ENCODE results near the gene CENPV. TPM values are rescaled to one million over a fixed set of nuclear protein-coding genes. Genes with fewer than 3 reads are reported as not detected.
"Not testable (repeated sequence)": the region's sequence is repeated elsewhere in the genome, so short reads cannot be mapped to it uniquely, and the experiment has no call there.

Gene CENPV
- polyA plus RNA-seq, 3 donors = 71.8 to 90.3 (median 76.7) TPM

- no peak for DNase-seq
Observed at GRCh38 chr17:16325964-16326363, 27.3 kb downstream of the CENPV start.

GRCh38 chr17:16322636-16323035 lies 30.6 kb downstream of the CENPV start:
- no peak for DNase-seq

GRCh38 chr17:16319969-16320368 lies 33.3 kb downstream of the CENPV start:
- DNase-seq = no peak

GRCh38 chr17:16314859-16315258 lies 38.4 kb downstream of the CENPV start:
- DNase-seq = no peak

- no peak for DNase-seq
Observed at GRCh38 chr17:16314189-16314588, 39.1 kb downstream of the CENPV start.

GRCh38 chr17:16313139-16314090 lies 39.9 kb downstream of the CENPV start:
- peak; percentile 15 for DNase-seq

GRCh38 chr17:16312061-16312460 lies 41.2 kb downstream of the CENPV start:
- not testable (repeated sequence) for DNase-seq

GRCh38 chr17:16306211-16306610 lies 47.1 kb downstream of the CENPV start:
- DNase-seq = no peak

GRCh38 chr17:16304830-16305229 lies 48.4 kb downstream of the CENPV start:
- peak; percentile 29 for DNase-seq

- DNase-seq = no peak
Observed at GRCh38 chr17:16302856-16303255, 50.4 kb downstream of the CENPV start.

GRCh38 chr17:16301963-16302855 lies 51.1 kb downstream of the CENPV start:
- no peak for DNase-seq

GRCh38 chr17:16300554-16300953 lies 52.7 kb downstream of the CENPV start:
- DNase-seq = no peak

GRCh38 chr17:16298140-16298662 lies 55.1 kb downstream of the CENPV start:
- DNase-seq = no peak

- DNase-seq = no peak
Observed at GRCh38 chr17:16297367-16298139, 55.7 kb downstream of the CENPV start.

- not testable (repeated sequence) for DNase-seq
Observed at GRCh38 chr17:16296072-16296471, 57.2 kb downstream of the CENPV start.

GRCh38 chr17:16294560-16294959 lies 58.7 kb downstream of the CENPV start:
- no peak for DNase-seq

GRCh38 chr17:16293931-16294330 lies 59.3 kb downstream of the CENPV start:
- DNase-seq = no peak
